Mammary epithelial cell (primary cell): ENCODE measurements around the gene NRG2.

Experiments used
- EZH2 ChIP-seq: IDR thresholded peaks from 2 replicates; pipeline ENCODE4 v1.6.1; 2012; ENCODE audit warnings: low read length, inconsistent platforms, borderline replicate concordance
- TF ChIP-seq, protein P1 (sequence below), 2 donors: IDR thresholded peaks in 1 of 2; conservative IDR thresholded peaks in 1 of 2; 2 replicates each; pipeline ENCODE4 v1.5.1; 2011 to 2012; ENCODE audit warnings: inconsistent platforms in 2 of 2, low read length in 2 of 2, mild to moderate bottlenecking in 2 of 2, control low read depth in 1 of 2, low read depth in 1 of 2; ENCODE audit not compliant: insufficient read depth in 1 of 2; ENCODE audit errors: extremely low read depth in 1 of 2

DNA sequence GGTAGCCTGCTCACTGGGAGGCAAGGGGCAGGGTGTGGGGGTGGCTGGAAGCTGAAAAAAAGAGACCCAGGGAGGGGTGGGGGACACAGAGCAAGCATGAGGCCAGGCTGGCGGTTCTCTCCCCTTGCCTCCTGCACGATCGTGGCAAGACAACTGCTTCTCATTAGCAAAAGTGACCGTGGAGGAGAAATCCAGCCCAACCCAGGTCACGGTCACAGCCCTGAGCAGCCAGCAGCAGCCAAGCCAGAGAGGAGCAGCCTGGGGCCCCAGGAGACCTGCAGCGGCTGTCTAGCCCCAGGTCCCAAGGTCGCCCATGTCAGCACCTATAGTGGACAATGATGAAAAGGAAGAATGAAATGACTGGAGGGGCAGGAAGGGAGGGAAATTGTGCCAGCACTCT lies 89.1 kb downstream of the NRG2 start:
- no peak for TF ChIP-seq EZH2
- TF ChIP-seq, protein P1, sequence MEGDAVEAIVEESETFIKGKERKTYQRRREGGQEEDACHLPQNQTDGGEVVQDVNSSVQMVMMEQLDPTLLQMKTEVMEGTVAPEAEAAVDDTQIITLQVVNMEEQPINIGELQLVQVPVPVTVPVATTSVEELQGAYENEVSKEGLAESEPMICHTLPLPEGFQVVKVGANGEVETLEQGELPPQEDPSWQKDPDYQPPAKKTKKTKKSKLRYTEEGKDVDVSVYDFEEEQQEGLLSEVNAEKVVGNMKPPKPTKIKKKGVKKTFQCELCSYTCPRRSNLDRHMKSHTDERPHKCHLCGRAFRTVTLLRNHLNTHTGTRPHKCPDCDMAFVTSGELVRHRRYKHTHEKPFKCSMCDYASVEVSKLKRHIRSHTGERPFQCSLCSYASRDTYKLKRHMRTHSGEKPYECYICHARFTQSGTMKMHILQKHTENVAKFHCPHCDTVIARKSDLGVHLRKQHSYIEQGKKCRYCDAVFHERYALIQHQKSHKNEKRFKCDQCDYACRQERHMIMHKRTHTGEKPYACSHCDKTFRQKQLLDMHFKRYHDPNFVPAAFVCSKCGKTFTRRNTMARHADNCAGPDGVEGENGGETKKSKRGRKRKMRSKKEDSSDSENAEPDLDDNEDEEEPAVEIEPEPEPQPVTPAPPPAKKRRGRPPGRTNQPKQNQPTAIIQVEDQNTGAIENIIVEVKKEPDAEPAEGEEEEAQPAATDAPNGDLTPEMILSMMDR (conservative IDR thresholded peaks at IDR 0.05 in 1 of 2, IDR thresholded peaks at IDR 0.05 in 1 of 2; ENCODE audit: extremely low read depth in 1 of 2, insufficient read depth in 1 of 2, low read depth in 1 of 2, low read length in 2 of 2), result no peak
